NK-92 (cell line): ENCODE measurements around the gene GRK2.

Source experiments
- DNase-seq: peaks from one replicate; lab custom pipeline; 2025; ENCODE audit not compliant: unreplicated experiment; lab: John Stamatoyannopoulos, UW

GRK2 gene

DNA sequence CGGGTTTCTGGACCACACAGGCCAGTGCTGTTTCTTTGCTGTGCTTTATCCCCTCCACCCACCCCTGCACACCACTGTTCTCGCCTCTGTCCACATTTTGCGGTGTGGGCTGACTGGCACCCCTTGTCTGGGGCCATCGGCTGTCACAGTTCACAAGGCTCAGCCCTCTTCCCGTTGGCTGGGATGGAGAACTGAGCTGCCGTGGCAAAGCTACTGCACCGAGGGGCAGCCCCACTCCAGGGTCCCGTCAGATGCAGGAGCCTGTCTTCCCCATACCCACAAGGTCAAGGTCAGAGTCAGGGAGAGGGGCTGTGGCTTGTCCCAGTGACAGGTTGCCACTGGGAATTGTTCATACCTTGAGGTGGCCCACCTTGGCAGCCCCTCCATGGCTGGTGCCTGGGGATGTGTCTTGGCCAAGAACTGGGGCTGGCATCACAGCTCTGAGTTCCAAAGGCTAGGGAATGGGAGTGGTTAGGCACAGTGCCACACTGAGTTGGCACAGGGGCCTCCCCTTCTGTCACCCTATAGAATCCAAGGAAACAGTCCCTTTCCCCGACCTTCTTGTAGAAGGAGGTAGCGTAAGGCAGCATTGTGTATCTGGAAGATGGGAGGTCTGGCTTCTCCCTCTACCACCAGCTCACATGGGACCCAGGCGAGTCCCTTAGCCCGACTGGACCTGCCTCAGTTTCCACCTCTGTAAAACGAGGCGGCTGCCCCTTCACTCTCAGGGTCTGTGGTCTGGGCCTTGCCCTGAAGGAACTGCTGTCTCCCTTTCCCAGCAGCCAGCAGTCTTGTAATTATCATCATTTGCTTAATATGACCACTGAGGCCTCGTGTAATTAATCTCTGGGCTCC lies 3.4 kb downstream of the GRK2 start:
- no peak for DNase-seq

DNA sequence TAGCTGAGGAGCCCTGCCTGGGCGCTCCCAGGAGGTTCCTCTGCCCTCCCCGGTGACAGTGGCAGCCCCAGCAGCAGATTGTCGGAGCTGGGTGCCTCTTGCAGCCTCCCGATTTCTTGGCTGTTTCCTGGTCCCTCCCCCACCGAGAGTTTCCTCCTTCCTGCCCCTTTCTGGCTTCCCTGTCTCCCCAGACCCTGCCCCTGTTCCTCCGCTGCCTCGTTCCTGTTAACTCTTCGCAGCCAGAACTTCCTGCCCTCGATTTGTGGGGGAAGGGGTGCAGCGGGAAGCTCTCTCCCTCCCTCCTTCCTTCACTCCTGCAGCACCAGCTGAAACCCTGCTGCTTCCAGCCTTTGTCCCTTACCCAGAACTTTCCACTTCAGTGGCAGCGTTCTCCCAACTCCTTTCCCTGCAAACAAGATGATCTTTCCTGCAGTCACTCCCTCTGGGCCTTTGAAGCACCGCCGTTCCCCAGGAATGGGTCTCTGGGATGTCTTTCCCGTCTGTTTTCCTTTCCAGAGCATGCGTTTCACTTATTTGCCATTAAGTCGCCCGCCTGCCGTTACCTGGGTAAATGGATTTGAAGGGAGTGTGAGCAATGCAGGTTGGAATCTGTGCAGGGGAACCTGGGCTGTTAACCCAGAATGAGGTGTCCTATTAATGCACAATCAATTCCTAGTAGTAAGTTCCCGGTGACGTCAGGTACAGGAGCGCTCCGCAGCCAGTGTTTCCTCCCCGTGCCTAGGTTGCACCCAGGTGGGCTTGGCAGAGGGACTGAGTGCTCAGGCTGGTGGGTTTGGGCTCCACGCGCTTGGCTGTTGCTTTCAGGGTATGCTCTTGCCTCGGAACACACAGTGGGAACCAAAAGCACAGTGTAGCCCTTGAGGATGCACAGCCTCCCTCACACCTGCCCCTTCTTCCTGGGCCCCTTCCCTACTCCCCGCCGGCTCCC lies 4.3 kb downstream of the GRK2 start:
- DNase-seq: no peak

DNA sequence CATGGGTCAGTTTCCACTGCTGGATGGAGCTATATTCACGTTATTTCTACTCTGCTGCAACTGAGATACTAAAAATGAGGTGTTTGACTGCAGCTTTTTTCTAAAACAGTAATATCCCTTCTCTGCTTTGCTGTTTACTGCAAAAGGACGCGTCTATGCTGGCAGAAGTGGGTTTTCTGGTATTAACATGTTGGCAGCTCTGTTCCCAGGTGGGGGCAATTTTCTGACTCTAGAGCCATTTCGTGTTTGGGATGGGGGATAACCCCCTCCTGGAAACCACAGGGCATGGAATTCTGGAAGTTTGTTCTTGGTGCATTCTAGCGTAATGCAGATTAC lies 4.9 kb downstream of the GRK2 start:
- no peak for DNase-seq

DNA sequence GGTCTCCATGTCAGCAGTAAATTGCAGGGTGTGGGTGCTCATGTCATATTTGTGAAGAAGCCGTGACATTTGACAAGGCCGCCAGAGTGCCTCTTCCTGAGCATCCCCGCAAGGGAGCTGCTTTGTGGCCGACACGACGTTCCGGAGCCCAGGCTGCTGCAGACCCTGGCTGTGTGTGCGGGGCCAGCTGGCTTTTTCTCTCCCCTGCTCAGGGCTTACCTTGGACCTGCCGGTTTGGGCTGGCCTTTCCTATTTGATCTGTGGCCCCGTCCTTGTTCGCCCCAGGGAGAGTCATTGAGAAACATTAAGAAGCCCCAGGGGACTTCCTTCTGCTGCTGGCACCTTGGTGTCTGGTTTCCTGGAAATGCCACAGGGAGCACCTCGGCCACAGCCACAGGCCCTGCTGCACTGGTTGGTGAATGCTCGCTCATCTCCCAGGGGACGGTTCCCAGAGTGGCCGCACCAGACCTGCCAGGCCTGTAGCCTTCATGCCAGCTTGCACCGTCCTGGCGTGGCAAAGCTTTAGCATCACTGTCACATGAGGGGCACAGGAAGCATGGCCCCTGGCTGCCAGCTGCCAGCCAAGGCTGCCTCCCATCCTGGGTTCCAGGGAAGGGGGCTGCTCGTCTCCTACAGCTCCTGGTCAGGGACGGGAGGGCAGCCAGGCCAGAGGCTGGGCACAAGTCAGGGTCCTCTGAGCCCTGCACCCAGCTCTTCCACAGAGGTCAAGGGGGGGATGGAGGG lies 5.4 kb downstream of the GRK2 start:
- DNase-seq: no peak

DNA sequence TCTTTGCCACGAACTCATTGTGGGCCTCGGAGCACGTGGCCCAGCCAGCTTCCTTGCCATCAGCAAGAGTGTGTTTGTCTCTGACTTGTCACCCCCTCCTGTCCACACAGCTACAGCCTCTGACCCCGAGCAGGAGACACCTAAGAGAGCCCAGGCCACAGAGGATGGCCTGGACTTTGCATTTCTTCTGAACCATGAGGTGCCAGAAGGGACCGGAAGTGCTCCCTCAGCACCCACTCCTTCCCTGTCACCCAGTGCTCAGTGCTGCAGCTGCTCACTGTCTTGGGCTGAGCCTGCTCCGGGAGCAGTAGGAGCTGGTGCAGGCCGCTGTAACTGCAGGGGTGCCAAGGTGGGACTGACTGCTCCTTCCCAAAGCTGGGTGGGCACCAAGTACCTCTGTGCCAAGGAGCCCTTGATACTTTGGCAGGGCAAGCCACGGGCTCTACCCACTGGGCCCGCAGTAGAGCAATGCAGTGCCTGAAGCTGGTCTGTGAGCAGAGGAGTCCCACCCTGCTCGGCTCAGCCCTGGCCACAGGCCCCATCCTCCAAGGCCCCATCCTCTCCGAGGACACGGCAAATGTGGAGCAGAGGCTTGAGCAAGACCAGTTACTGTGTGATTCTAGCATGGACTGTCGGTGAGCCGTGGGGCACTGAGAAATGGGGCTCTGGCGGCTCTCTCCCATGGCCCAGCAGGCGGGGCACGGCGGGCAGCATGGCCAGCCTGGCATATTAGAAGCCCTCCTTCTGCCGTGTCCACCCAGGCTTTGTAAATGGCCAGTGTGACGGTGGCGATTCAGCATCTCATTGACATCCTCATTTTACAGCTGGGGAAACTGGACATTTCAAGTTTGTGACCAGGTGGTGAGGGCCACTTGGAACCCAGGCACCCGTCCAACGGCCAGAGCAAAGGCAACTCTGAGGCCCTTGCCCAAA lies 6.3 kb downstream of the GRK2 start:
- no peak for DNase-seq

DNA sequence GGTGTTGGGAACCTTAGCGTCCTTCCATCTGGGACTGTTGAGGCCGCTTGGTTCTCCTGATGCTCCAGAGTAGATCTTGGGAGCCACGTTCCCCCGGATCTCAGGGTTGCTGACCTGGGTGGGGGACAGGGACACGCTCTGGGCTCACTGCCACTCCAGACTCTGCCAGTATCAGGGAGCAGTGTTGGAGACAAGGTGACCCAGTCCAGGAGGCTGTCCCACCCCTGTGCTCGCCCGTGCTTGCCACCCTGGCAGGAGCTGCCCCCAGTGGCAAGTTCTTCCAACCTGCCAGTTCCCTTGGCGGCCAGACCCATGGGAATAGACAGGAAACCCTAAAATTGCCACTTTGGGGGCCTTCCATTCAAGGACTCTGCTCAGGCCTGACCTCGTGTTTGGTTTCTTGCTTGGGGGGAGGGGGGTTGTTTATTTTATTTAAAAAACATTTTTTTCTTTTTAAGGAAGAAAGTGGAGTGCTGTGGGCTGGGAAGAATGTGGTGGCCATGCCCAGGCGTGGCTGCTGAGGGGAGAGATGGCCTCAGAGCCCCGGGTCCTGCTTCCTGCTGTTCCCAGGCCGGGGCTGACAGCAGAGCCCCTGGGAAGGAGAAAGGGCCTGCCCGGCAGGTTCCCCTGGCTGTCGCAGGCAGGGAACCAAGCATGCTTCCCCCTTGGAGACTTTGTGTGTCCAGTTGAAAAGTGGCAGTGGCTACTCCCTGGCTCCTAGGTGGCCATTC lies 7.2 kb downstream of the GRK2 start:
- DNase-seq: no peak

DNA sequence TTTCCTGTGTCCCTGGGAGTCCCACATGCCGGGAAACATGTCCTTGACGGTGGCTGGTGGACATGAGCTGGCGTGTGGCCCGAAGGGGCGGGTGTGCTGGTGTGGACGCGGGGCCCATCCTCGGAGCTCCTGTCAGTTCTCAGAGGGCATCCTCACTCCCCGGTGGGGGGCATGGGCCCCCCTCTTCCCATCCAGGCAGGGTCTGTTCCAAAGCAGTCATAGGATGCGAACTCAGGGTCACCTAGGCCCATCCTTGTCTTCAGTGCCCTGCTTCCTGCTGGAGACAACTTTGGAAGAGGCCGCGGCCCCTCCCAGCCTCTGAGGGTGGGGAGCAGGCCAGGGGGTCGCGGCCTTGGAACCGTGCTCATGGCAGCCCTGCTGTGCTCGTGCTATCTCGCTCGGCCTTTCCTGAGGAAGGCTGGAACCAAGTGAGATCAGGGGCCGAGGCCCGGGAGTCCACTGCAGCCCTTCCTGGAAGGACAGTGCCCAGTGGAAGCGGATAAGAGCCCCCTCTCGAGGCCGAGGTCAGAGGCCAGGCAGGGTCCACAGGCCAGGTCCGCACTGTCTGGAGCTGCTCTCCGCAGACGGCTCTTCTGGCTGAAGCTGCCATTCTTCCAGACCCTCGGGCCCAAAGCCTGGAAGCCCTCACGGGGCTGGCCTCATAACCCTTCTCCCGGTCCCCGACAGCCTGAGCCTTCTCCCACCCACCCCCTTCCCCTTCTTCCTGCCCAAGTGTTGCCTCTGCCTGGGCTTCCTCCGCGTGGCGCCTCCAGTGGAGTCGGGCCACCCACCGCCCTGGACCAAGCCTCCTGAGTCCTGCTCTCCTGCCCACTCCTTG lies 8.7 kb downstream of the GRK2 start:
- DNase-seq: no peak

DNA sequence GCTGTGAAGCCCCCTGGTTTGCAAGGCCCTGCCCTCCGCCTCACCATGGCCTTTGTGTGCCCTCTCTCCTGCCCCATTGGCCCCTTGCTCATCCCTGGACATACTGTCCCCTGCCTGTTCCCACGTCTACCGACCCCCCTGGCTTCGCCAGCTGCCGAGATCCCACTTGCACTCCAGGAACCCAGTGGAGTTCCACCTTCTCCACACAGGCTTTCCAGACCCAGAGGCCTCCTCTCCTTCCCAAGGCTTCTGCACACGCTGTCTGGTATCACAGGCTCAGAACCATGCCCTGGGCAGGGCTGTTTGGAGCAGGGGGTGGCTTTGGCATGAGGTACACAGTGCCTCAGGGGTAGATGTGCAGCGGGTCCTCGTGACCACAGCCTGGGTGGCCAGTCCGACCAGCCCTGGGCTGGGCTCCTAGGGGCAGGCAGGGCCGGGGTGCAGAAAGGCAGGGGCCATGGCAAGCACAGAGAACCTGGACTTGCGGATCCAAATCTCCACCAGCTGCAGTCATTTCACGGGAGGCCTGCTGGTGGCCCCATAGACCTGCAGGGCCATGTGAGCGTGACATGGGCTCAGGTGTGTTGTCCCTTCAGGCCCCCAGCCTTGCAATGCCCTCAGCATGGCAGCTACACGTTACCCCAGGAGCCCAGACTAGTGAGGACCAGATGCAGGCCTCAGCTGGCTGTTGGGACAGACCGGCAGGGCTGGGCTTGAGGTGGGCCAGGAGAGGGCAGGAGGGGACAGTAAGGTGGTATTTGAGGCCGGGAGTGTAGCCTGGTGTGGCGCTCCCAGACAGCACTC lies 9.5 kb downstream of the GRK2 start:
- no peak for DNase-seq

DNA sequence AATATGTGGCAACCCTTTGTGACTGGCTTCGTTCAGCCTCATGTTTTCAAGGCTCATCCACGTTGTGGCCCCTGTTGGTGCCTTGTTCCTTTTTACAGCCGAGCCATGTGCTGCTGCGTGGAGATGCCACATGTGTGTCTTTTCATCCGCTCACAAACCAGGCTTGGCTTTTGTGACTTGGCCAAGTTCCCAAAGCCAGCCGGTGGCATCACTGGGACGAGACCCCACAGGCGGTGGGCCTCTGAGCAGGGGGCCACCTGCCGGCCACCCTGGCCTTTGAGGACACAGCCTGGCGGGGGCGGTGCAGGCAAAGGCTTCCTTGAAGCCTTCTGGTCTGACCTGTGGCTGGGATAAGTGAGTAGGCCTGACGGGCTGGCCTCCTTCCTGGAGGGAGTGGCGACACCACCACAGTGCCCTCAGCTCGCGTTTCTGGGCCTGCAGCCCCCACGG lies 10.5 kb downstream of the GRK2 start:
- no peak for DNase-seq

DNA sequence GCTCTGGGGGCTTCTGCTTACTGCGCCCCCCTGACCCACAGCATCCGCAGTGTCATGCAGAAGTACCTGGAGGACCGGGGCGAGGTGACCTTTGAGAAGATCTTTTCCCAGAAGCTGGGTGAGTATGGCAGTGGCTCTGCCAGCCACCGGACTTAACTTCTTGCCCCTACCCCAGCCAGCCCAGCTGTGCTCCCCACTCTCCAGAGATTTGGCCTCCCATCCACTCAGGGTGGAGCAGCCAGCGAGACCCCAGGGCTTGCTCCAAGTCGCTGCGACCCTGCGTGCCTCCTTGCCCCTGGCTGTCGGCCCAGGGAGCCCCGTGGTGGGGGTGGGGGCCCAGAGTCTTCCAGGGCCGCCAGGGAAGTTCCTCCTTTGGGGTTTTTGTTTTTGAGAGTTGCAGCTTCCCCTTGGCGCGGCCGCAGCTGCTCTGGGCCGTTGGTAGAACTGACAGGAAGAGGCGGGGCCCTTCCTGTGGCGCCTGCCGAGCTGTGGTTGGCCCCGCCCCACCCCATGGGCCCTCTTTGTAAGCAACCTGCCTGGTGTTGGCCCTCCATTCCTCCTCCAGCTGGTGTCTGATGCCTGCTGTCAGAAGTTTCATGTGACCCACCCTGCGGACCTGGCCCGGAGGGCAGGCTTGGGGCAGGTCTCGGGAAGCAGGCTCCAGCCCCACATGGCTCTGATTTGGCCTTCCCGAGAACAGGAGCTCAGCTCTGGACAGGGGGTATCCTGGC lies 11.1 kb downstream of the GRK2 start:
- DNase-seq: peak; percentile 59

DNA sequence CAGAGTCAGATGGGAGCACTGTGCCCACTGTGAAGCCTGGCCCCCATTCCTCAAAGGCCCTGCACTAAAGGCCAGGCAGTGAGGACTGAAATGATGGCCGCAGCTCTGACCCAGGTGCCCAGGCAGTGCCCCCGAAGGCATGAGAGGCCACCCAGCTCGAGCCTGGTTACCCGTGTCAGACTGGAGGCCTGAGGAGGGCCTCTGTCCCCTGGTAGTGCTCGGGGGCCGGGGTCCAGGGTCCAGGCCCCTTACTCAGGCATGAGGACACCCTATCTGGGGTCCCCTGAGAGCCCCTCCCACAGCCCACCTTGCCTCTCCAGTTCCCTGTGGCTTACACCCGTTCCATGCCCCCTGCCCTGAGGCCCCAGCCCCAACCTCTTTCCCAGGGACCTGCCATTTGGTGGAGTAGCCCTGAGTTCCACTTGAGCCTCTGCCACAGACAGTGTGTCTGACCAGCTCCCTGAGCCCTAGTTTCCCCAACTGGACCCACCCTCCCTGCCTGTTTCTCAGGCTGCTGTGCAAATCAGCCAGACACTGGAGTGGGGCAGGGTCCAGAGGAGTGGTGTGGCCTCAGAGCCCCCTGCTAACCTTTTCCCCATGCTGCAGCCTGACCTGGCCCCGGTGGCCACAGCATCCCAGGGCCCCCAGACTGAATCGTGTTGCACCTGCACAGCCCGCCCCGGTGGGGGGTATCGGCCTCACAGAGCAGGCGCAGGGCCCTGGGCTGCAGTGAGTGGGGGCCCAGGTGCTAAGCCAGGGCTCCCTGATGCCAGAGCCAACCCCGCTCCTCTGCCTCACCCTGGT lies 12.1 kb downstream of the GRK2 start:
- no peak for DNase-seq

DNA sequence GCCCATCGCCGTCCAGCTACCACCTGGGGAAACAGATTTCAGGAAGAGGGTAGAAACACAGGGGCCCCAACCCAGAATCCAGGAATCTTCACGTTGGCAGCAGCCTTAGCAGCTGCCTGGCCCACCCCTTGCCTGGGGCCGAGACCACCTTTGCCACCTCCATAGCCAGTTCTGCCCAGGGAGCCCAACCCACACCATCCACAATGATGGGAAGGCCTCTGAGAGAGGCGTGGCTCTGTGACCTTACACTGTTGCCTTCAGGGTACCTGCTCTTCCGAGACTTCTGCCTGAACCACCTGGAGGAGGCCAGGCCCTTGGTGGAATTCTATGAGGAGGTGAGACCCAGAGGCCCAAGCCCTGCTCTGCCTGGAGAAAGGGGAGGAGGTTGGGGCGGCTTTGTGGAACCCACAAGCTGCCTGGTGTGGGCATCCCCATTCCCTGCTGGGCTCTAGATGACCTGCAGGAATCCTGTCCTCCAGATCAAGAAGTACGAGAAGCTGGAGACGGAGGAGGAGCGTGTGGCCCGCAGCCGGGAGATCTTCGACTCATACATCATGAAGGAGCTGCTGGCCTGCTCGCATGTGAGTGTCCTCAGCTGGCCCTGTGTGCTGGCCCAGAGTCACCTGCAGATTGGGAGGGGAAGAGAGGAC lies 12.8 kb downstream of the GRK2 start:
- no peak for DNase-seq

DNA sequence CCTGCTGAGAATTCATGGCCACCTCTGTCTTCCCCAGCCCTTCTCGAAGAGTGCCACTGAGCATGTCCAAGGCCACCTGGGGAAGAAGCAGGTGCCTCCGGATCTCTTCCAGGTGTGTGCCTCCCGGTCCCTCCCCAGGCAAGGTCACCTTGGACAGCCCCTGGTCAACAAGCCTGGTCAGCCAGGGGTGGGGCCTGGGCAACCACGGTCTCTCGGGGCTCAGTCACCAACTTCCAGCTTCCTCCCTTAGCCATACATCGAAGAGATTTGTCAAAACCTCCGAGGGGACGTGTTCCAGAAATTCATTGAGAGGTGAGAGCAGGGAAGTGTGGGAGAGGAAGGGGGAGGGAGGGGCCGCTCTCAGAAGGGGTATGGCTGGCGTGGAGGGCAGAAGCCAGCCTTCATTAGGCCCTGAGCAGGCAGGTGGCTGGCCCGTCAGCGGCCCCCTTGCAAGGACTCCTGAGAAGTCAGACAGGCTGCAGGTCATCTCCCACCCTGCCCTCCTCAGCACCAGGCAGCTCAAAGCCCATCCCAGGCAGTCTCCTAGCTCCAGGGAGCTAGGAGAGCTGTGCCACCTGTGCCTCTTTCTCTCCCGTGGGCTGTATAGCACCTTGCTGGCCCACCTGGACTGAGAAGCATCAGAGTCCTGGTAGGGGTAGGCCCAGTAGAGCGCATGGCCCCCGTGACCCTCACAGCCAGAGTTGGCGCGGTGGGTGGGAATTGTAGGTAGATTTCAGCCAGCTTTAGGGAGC lies 13.5 kb downstream of the GRK2 start:
- no peak for DNase-seq

DNA sequence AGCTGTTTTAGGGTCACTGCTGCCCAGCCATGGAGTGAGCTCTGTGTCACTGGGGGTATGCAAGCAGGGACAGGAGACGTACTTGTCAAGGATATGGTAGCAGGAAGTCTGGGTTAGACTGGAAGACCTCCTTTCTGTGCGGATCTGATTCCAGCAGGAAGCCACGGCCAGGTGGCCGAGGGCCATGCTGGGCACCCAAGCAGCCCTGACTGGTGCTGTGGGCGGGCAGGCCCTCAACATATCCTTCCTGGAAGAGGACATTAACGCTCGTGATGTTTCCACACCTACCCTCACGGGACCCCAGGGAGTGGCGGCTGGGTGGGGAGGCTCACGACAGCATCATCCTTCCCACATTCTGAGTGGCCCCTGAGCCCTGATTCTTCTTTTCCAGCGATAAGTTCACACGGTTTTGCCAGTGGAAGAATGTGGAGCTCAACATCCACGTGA lies 14.1 kb downstream of the GRK2 start:
- DNase-seq: no peak
